ENCODE results near the gene ZFAND4. TPM values are rescaled to one million over a fixed set of nuclear protein-coding genes. Genes with fewer than 3 reads are reported as not detected.
"Not testable (repeated sequence)": the region's sequence is repeated elsewhere in the genome, so short reads cannot be mapped to it uniquely, and the experiment has no call there.

Gene ZFAND4
- total RNA-seq (2021): 16.1 and 17.2 TPM in 2 replicates
- long read RNA-seq, partial matches to known transcripts: 12 of 30 reads
- long read RNA-seq, other reads (novel, unspliced or antisense): 17 of 30 reads

- H4K8ac ChIP-seq (replicated peaks; ENCODE audit: insufficient read length, low read depth, low read length): peak within 1 kb of the TSS; percentile 8
- H3K9me3 Mint-ChIP-seq: no peaks in the 10 kb centered on the region; a peak in 1 of 5 replicates
- TF ChIP-seq CTCF (conservative IDR thresholded peaks at IDR 0.05): peak; percentile 68
Measured at GRCh38 chr10:45672181-45673073, at the start of gene ZFAND4. ZFAND4 (minus strand) TSS chr10:45672772; CDS start chr10:45663725, 9,047 bp downstream.

GRCh38 chr10:45721503-45721902, 48.9 kb upstream of the ZFAND4 start:
- H2BK15ac ChIP-seq (ENCODE audit: low read depth, low read length); H3K79me2 ChIP-seq (ENCODE audit: insufficient read depth, low read length); H2BK20ac ChIP-seq (ENCODE audit: low read depth, low read length, poor library complexity, severe bottlenecking); H3T11ph ChIP-seq (ENCODE audit: low read length); H4K91ac ChIP-seq (ENCODE audit: insufficient read length, low read depth, low read length); H4K5ac ChIP-seq (ENCODE audit: insufficient read length, low read depth, low read length); H3K4me1 ChIP-seq (ENCODE audit: insufficient read depth, low read length); H4K8ac ChIP-seq (replicated peaks; ENCODE audit: insufficient read length, low read depth, low read length); H3K79me1 ChIP-seq (ENCODE audit: insufficient read depth, low read depth, low read length, poor library complexity, severe bottlenecking); H3K56ac ChIP-seq (ENCODE audit: insufficient read length, low read depth, low read length); H2BK12ac ChIP-seq (ENCODE audit: insufficient read length, low read depth, low read length); H2AFZ ChIP-seq (ENCODE audit: low read length); H3K18ac ChIP-seq (ENCODE audit: insufficient read length, low read depth, low read length); H3K4me2 ChIP-seq (ENCODE audit: insufficient read depth, insufficient read length, low read length); H3K36me3 Mint-ChIP-seq (ENCODE audit: insufficient read depth in 1 of 3, low read depth in 3 of 3); H3K23me2 ChIP-seq (ENCODE audit: insufficient read length, low read depth, low read length, poor library complexity, severe bottlenecking); H3K27ac ChIP-seq (ENCODE audit: insufficient read length, low read depth, low read length); H3K4ac ChIP-seq (ENCODE audit: low read depth, low read length); H3K4me3 Mint-ChIP-seq; H3K9me3 ChIP-seq (ENCODE audit: control insufficient read depth, low read depth, low read length); H4K20me1 ChIP-seq (ENCODE audit: control insufficient read depth, insufficient read depth, insufficient read length); H3K9me3 Mint-ChIP-seq; H2AK5ac ChIP-seq (ENCODE audit: insufficient read length, low read length); H3K23ac ChIP-seq (ENCODE audit: insufficient read length, low read depth, low read length); H2BK5ac ChIP-seq (ENCODE audit: insufficient read length, low read length); H3K9ac ChIP-seq (ENCODE audit: extremely low read depth, insufficient read length, low read length); H2BK120ac ChIP-seq (ENCODE audit: low read depth, low read length, poor library complexity, severe bottlenecking); H3K27me3 ChIP-seq (ENCODE audit: insufficient read depth, low read length); H3K27ac Mint-ChIP-seq; H3K4me1 Mint-ChIP-seq; DNase-seq; H3K14ac ChIP-seq (ENCODE audit: insufficient read depth, low read length): not testable (repeated sequence)
- no CpG with 5 or more reads among the region's 10 CpGs for WGBS (ENCODE audit: extremely low coverage, insufficient read length, low lambda C conversion rate)
- H3K27me3 Mint-ChIP-seq (ENCODE audit: low read depth): peaks cover 22% of the 10 kb centered on the region

More at GRCh38 chr10:45672181-45673073, at the start of gene ZFAND4:
- no peak within 1 kb of the TSS for H3T11ph ChIP-seq (ENCODE audit: low read length)
- H4K91ac ChIP-seq (ENCODE audit: insufficient read length, low read depth, low read length): no peak within 1 kb of the TSS
- no peak within 1 kb of the TSS for H2BK120ac ChIP-seq (ENCODE audit: low read depth, low read length, poor library complexity, severe bottlenecking)
- no peak within 1 kb of the TSS for H2BK12ac ChIP-seq (ENCODE audit: insufficient read length, low read depth, low read length)
- peaks cover 11% of the 10 kb centered on the region for H3K23me2 ChIP-seq (ENCODE audit: insufficient read length, low read depth, low read length, poor library complexity, severe bottlenecking)
- H3K4me1 ChIP-seq (ENCODE audit: insufficient read depth, low read length): no peaks in the 10 kb centered on the region
- peaks cover 1% of the 10 kb centered on the region; the same call in 1 of the 2 replicates for H3K27me3 Mint-ChIP-seq (ENCODE audit: low read depth)
- H3K27ac Mint-ChIP-seq: peak within 1 kb of the TSS; percentile 83 to 89 (median 84)
- H3K36me3 Mint-ChIP-seq (ENCODE audit: insufficient read depth in 1 of 3, low read depth in 3 of 3): peaks cover 0 to 3% (median 0%) of the 10 kb centered on the region in 3 experiments; a peak in 1 of 7 replicates
- no peak within 1 kb of the TSS for H2BK20ac ChIP-seq (ENCODE audit: low read depth, low read length, poor library complexity, severe bottlenecking)
- H4K5ac ChIP-seq (ENCODE audit: insufficient read length, low read depth, low read length): no peak within 1 kb of the TSS
- peak within 1 kb of the TSS; percentile 92 for H3K18ac ChIP-seq (ENCODE audit: insufficient read length, low read depth, low read length)
- peak within 1 kb of the TSS; percentile 82 to 89 for H3K4me3 Mint-ChIP-seq
- peak within 1 kb of the TSS; percentile 40 for H2AFZ ChIP-seq (ENCODE audit: low read length)
- no peaks in the 10 kb centered on the region for H4K20me1 ChIP-seq (ENCODE audit: control insufficient read depth, insufficient read depth, insufficient read length)
- peak; percentile 99 for DNase-seq
- H2BK15ac ChIP-seq (ENCODE audit: low read depth, low read length): no peak within 1 kb of the TSS; the same call in 1 of the 2 replicates
- peak within 1 kb of the TSS; percentile 81 for H3K4me2 ChIP-seq (ENCODE audit: insufficient read depth, insufficient read length, low read length)
- no peaks in the 10 kb centered on the region; the same call in 1 of the 2 replicates for H3K79me2 ChIP-seq (ENCODE audit: insufficient read depth, low read length)
- H2BK5ac ChIP-seq (ENCODE audit: insufficient read length, low read length): no peak within 1 kb of the TSS
- H3K4me1 Mint-ChIP-seq: peaks cover 9 to 18% of the 10 kb centered on the region in 2 experiments
- no peaks in the 10 kb centered on the region for H3K79me1 ChIP-seq (ENCODE audit: insufficient read depth, low read depth, low read length, poor library complexity, severe bottlenecking)
- WGBS (ENCODE audit: extremely low coverage, insufficient read length, low lambda C conversion rate): no CpG with 5 or more reads among the region's 96 CpGs
- no peaks in the 10 kb centered on the region for H3K9me3 ChIP-seq (ENCODE audit: control insufficient read depth, low read depth, low read length)
- peak within 1 kb of the TSS; percentile 75 for H3K9ac ChIP-seq (ENCODE audit: extremely low read depth, insufficient read length, low read length)
- no peak within 1 kb of the TSS for H3K56ac ChIP-seq (ENCODE audit: insufficient read length, low read depth, low read length)
- H3K4ac ChIP-seq (ENCODE audit: low read depth, low read length): no peak within 1 kb of the TSS
- no peak within 1 kb of the TSS for H3K23ac ChIP-seq (ENCODE audit: insufficient read length, low read depth, low read length)
- H3K14ac ChIP-seq (ENCODE audit: insufficient read depth, low read length): peak within 1 kb of the TSS; percentile 82; the same call in 1 of the 2 replicates
- peak within 1 kb of the TSS; percentile 33 for H3K27ac ChIP-seq (ENCODE audit: insufficient read length, low read depth, low read length)
- H3K27me3 ChIP-seq (ENCODE audit: insufficient read depth, low read length): no peaks in the 10 kb centered on the region
- H2AK5ac ChIP-seq (ENCODE audit: insufficient read length, low read length): no peak within 1 kb of the TSS

All from H9 (cell line).